22Rv1 (cell line): Measurements from ENCODE around the gene RXFP4.

Source experiments
- CTCF ChIP-seq: fragments of 450-650 bp; IDR thresholded peaks from 2 replicates; pipeline ENCODE4 v1.5.1; 2017; ENCODE audit warnings: mild to moderate bottlenecking
- ZFX ChIP-seq: fragments of 450-650 bp; IDR thresholded peaks from 2 replicates; pipeline ENCODE4 v1.6.1; 2017; ENCODE audit warnings: antibody characterized with exemption, borderline replicate concordance

GRCh38 chr1:155912056-155912536 lies 29.3 kb upstream of the RXFP4 start:
- TF ChIP-seq CTCF = no peak
- no peak for TF ChIP-seq ZFX
